Erythroblast (primary cell): ENCODE results near the gene MDGA2.

Experiments
- GATA1 ChIP-seq: IDR thresholded peaks from 2 replicates; pipeline ENCODE4 v1.6.1; 2011; ENCODE audit warnings: low read depth, mild to moderate bottlenecking, control low read depth, low read length, moderate library complexity
- POLR2A ChIP-seq: IDR thresholded peaks from 2 replicates; pipeline ENCODE4 v1.6.1; 2011; ENCODE audit warnings: mild to moderate bottlenecking, low read length

GRCh38 chr14:47278233-47278842 is 397.1 kb downstream of the MDGA2 start:
- TF ChIP-seq POLR2A (no peak), GATA1 (no peak)
